Astrocyte (in vitro differentiated cells and primary cell): ENCODE results near the gene ABCC3. TPM values are rescaled to one million over a fixed set of nuclear protein-coding genes. Genes with fewer than 3 reads are reported as not detected.

Experiments
- DNase-seq: peaks from one replicate; pipeline ENCODE4 v3.0.0-alpha.2; 2010; ENCODE audit warnings: low read depth
- FAIRE-seq: peaks from 2 replicates; lab custom pipeline; 2011; peaks lifted over from hg19 to GRCh38; lab: Jason Lieb, UNC
- H2AFZ ChIP-seq: 2 replicates; pipeline ENCODE4 v1.6.0; 2012; ENCODE audit warnings: low read depth, low read length, inconsistent platforms
- H3K27ac ChIP-seq: 2 replicates; pipeline ENCODE4 v1.5.1; 2011; ENCODE audit warnings: low read depth, low read length, inconsistent platforms
- H3K27me3 ChIP-seq: 2 replicates; pipeline ENCODE4 v1.6.0; 2011; ENCODE audit warnings: low read length, inconsistent platforms; ENCODE audit not compliant: insufficient read depth
- H3K36me3 ChIP-seq: 2 replicates; pipeline ENCODE4 v1.5.1; 2011; ENCODE audit warnings: low read length, inconsistent platforms; ENCODE audit not compliant: insufficient read depth
- H3K4me1 ChIP-seq: 2 replicates; pipeline ENCODE4 v1.5.1; 2011; ENCODE audit warnings: low read length, inconsistent platforms; ENCODE audit not compliant: insufficient read depth
- H3K4me2 ChIP-seq: 2 replicates; pipeline ENCODE4 v1.6.0; 2012; ENCODE audit warnings: low read length, inconsistent platforms
- H3K4me3 ChIP-seq: 2 replicates; pipeline ENCODE4 v1.5.1; 2011; ENCODE audit warnings: low read depth, mild to moderate bottlenecking, low read length, inconsistent platforms; ENCODE audit not compliant: insufficient read depth
- H3K79me2 ChIP-seq: 2 replicates; pipeline ENCODE4 v1.6.0; 2012; ENCODE audit warnings: mild to moderate bottlenecking, low read length, inconsistent platforms; ENCODE audit not compliant: insufficient read depth
- H3K9ac ChIP-seq: 2 replicates; pipeline ENCODE4 v1.6.0; 2012; ENCODE audit warnings: mild to moderate bottlenecking, low read length, inconsistent platforms
- H3K9me3 ChIP-seq: 2 replicates; pipeline ENCODE4 v1.5.1; 2012; ENCODE audit warnings: low read depth, mild to moderate bottlenecking, low read length, inconsistent platforms; ENCODE audit not compliant: insufficient read depth
- H4K20me1 ChIP-seq: 2 replicates; pipeline ENCODE4 v1.6.0; 2012; ENCODE audit warnings: low read length, inconsistent platforms; ENCODE audit not compliant: insufficient read depth
- H3K27ac Mint-ChIP-seq: one replicate; pipeline ENCODE4 v1.8.0; 2021; ENCODE audit warnings: mild to moderate bottlenecking, mixed read lengths; ENCODE audit not compliant: unreplicated experiment
- H3K27me3 Mint-ChIP-seq: one replicate; pipeline ENCODE4 v1.8.0; 2021; ENCODE audit warnings: low read depth, mixed read lengths; ENCODE audit not compliant: unreplicated experiment
- H3K36me3 Mint-ChIP-seq: one replicate; pipeline ENCODE4 v1.8.0; 2021; ENCODE audit warnings: low read depth, mixed read lengths; ENCODE audit not compliant: unreplicated experiment
- H3K4me1 Mint-ChIP-seq: one replicate; pipeline ENCODE4 v1.8.0; 2021; ENCODE audit warnings: low read depth, mixed read lengths; ENCODE audit not compliant: unreplicated experiment
- H3K4me3 Mint-ChIP-seq: one replicate; pipeline ENCODE4 v1.8.0; 2021; ENCODE audit warnings: mild to moderate bottlenecking, moderate library complexity, mixed read lengths; ENCODE audit not compliant: unreplicated experiment
- H3K9me3 Mint-ChIP-seq: one replicate; pipeline ENCODE4 v1.8.0; 2021; ENCODE audit warnings: mild to moderate bottlenecking, mixed read lengths; ENCODE audit not compliant: unreplicated experiment
- EZH2 ChIP-seq: IDR thresholded peaks from 2 replicates; pipeline ENCODE4 v1.6.1; 2012; ENCODE audit warnings: mild to moderate bottlenecking, low read length, inconsistent platforms; ENCODE audit not compliant: insufficient read depth
- total RNA-seq: library from RNA; stranded (reverse); gene quantifications from 2 replicates; pipeline ENCODE4 v1.2.1, GENCODE V29; 2021
- TF ChIP-seq, protein P1 (sequence below): IDR thresholded peaks from 2 replicates; pipeline ENCODE4 v1.5.1; 2011; ENCODE audit warnings: low read depth, mild to moderate bottlenecking, inconsistent platforms, low read length, moderate library complexity; ENCODE audit not compliant: insufficient read depth

Gene ABCC3
- total RNA-seq, 1 donor from 2014 or later: 0.41 TPM

DNA sequence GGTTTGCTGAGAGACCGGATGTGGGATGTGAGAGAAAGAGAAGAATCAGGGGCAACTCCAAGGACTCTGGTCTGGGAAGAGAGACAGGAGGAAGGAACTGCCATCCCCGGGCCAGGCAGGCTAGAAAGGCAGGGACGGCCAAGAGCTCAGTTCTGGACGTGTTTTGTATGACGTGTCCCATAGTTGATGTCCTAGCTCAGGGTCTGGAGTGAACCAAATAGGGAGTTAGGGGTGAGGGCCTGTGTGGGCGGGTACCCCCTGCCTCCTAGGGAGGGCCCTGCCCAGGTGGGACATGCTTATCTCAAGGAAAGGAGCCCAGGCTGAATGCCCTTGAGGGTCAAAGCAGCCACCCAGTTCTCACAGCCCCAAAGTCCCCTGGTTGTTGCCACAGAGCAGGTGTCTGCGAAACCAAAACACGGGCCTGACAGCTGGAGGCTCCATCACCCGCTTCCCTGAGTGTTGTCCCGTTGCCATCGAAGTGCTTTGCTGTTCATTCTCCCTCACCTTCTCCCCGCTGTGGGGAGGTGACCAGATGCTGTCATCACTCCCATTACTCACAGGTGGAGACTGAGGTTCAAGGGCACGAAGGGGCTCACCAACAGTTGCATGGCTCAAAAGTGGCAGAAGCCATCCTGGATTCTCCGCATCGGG is 7.5 kb downstream of the ABCC3 start:
- Histone ChIP-seq H3K4me3 (no peak overlapping the region), H3K4me1 (peaks cover 34% of the 10 kb centered on the region), H3K9me3 (no peaks in the 10 kb centered on the region), H3K4me2 (no peak overlapping the region), H4K20me1 (no peaks in the 10 kb centered on the region), H3K27me3 (no peaks in the 10 kb centered on the region), H3K79me2 (no peaks in the 10 kb centered on the region), H3K36me3 (no peaks in the 10 kb centered on the region), H3K27ac (no peak overlapping the region), H2AFZ (no peak overlapping the region), H3K9ac (no peak overlapping the region)
- DNase-seq: no peak
- Mint-ChIP-seq H3K4me3 (no peak overlapping the region), H3K27ac (no peak overlapping the region), H3K4me1 (peaks cover 26% of the 10 kb centered on the region), H3K36me3 (no peaks in the 10 kb centered on the region), H3K9me3 (peaks cover 4% of the 10 kb centered on the region), H3K27me3 (peaks cover 11% of the 10 kb centered on the region)
- TF ChIP-seq EZH2: no peak
- FAIRE-seq: no peak

DNA sequence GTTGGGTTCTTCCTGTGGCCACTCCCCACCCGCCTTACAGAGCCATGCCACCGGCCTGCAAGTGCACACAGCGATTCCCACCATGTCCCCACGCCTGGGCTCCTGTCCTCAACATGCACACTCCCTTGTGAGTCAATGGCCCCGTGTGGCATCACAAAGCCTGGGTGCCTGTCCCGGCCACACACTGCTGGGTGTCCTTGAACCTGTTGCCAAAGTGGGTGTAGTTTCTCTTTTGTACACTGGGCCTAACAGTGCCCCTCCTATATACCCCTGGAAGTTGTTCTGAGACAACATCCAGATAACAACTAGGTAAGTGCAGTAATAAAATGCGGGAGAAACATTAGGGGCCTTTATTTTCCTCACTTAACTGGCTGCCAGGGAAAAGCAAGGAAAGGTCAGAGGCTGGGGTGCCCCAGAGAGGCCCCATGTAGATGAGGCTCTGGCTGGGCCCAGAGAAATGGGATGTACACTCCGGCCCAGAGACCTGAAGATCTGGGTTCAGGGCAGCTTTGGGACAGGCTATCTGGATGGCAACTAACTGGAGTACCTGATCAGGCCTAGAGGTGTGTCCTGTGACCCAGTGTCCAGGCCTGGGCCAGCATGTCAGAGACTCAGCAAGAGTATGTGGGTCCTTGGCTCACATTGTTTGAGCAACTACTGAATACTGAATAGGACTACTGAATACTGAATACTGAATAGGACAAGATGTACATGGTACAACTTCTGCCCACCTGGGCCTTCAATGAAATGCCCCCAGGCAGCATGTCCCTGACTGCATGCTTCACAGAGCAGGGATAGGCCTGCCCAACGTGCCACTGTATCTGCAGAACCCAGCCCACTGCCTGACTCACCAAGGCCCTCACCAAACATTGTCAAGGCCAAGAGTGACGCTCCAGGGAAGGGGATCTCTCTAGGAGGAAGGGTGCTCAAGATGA is 8.3 kb downstream of the ABCC3 start:
- Histone ChIP-seq H3K79me2 (no peaks in the 10 kb centered on the region), H3K36me3 (no peaks in the 10 kb centered on the region), H2AFZ (no peak overlapping the region), H4K20me1 (no peaks in the 10 kb centered on the region), H3K4me1 (peaks cover 32% of the 10 kb centered on the region), H3K4me3 (no peak overlapping the region), H3K9me3 (no peaks in the 10 kb centered on the region), H3K9ac (no peak overlapping the region), H3K27me3 (no peaks in the 10 kb centered on the region), H3K4me2 (no peak overlapping the region), H3K27ac (no peak overlapping the region)
- Mint-ChIP-seq H3K4me1 (peaks cover 20% of the 10 kb centered on the region), H3K27ac (no peak overlapping the region), H3K36me3 (no peaks in the 10 kb centered on the region), H3K4me3 (no peak overlapping the region), H3K9me3 (peaks cover 2% of the 10 kb centered on the region), H3K27me3 (peaks cover 11% of the 10 kb centered on the region)
- TF ChIP-seq, protein P1, sequence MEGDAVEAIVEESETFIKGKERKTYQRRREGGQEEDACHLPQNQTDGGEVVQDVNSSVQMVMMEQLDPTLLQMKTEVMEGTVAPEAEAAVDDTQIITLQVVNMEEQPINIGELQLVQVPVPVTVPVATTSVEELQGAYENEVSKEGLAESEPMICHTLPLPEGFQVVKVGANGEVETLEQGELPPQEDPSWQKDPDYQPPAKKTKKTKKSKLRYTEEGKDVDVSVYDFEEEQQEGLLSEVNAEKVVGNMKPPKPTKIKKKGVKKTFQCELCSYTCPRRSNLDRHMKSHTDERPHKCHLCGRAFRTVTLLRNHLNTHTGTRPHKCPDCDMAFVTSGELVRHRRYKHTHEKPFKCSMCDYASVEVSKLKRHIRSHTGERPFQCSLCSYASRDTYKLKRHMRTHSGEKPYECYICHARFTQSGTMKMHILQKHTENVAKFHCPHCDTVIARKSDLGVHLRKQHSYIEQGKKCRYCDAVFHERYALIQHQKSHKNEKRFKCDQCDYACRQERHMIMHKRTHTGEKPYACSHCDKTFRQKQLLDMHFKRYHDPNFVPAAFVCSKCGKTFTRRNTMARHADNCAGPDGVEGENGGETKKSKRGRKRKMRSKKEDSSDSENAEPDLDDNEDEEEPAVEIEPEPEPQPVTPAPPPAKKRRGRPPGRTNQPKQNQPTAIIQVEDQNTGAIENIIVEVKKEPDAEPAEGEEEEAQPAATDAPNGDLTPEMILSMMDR: no peak
- no peak for DNase-seq
- no peak for FAIRE-seq

DNA sequence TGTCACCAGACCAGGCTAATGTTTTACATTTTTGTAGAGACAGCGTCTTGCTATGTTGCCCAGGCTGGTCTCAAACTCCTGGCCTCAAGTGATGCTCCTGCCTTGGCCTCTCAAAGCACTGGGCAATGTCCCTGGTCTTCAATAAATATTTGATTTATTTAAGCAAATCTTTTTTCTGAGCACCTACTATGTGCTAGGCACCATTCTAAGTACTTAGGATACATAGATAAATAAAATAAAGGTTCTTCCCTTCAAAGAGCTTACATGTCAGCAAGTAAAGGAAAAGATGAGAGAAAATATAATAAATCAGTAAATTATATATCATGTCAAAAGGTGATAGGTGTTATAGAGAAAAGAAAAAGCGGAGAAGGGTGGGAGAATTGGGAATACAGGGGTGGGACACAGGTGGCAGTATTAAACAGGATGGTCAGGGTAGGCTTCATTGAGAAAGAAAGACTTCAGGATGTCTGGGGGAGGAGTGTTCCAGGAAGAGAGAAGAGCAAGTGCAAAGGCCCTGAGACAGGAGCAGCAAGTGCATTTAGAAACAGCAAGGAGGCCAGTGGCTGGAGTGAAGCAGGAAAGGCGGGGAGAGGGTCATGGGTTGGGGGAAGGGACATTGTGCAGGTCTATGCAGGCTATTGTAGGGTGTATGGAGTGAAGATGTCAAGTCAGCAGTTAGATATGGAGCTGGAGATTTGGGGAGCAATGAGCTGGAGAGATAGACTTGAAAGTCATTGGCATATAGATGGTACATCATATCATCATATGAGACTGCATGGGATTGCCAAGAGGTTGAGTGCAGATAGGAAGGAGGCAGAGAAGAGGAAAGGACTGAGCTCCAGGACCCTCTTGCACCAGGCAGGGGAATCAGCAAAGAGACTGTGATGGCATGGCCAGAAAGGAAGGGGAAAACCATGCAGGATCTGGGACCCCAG is 11.3 kb downstream of the ABCC3 start:
- Histone ChIP-seq H3K9me3 (no peaks in the 10 kb centered on the region), H2AFZ (no peak overlapping the region), H4K20me1 (no peaks in the 10 kb centered on the region), H3K36me3 (no peaks in the 10 kb centered on the region), H3K79me2 (no peaks in the 10 kb centered on the region), H3K27me3 (no peaks in the 10 kb centered on the region), H3K27ac (no peak overlapping the region), H3K9ac (no peak overlapping the region), H3K4me1 (peaks cover 2% of the 10 kb centered on the region), H3K4me2 (no peak overlapping the region), H3K4me3 (no peak overlapping the region)
- no peak overlapping the region for H3K27ac Mint-ChIP-seq
- FAIRE-seq (no peak), DNase-seq (no peak)
- H3K9me3 Mint-ChIP-seq: peaks cover 2% of the 10 kb centered on the region
- no peaks in the 10 kb centered on the region for H3K36me3 Mint-ChIP-seq
- H3K4me1 Mint-ChIP-seq: peaks cover 6% of the 10 kb centered on the region
- peaks cover 14% of the 10 kb centered on the region for H3K27me3 Mint-ChIP-seq
- H3K4me3 Mint-ChIP-seq: no peak overlapping the region
- TF ChIP-seq EZH2: no peak
- TF ChIP-seq, protein P1: no peak
